GM12872 (cell line): ENCODE data around the gene C10orf120.

Experiments used
- CTCF ChIP-seq: IDR thresholded peaks from 3 replicates; pipeline ENCODE4 v1.5.1; 2011; ENCODE audit warnings: low read depth, mild to moderate bottlenecking, low read length, moderate library complexity; ENCODE audit not compliant: insufficient read depth

C10orf120 gene

GRCh38 chr10:122682522-122682921 is 17.1 kb downstream of the C10orf120 start:
- TF ChIP-seq CTCF = no peak

- TF ChIP-seq CTCF = no peak
Observed at GRCh38 chr10:122678266-122678665, 21.4 kb downstream of the C10orf120 start.

- no peak for TF ChIP-seq CTCF
Observed at GRCh38 chr10:122675278-122675677, 24.4 kb downstream of the C10orf120 start.

DNA sequence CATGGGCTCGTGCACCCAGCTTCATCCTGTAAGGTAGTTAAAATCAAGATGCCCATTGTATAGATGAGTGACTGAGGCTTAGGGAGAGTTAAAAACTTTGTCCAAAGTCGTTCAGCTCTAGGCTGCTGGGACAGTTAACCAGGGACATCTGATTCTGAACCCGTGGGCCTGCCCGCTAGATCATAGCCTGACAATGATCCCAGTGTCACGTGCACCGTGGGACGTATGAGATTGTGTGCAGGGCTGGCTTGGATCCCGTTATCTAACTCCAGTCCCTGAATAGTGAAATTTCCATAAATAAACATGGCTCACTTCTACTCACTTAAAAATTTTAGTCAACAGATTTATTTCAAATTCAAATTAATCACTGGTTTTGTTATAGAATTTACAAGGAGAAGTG is 24.9 kb downstream of the C10orf120 start:
- TF ChIP-seq CTCF = no peak

DNA sequence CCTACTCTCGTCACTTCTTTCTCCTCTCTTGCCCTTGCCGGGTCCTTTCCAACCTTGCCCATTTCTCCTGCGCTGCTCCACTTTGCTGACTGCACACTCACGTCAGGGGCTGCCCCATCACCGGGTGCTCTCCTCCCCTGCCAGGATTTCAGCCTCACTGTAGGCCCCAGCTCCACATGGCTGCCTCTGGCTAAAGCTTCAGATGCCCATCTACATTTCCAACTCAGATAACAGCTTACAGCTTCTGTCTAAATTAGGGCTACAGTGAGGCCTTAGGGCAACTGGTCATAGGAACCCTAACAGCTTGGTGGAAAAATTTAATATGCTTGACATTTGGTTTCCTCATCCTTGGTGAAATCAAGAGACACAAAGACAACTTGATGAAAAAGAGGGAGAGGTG is 25.9 kb downstream of the C10orf120 start:
- no peak for TF ChIP-seq CTCF

- no peak for TF ChIP-seq CTCF
Observed at GRCh38 chr10:122673269-122673668, 26.4 kb downstream of the C10orf120 start.

- no peak for TF ChIP-seq CTCF
Observed at GRCh38 chr10:122672655-122673054, 27.0 kb downstream of the C10orf120 start.

DNA sequence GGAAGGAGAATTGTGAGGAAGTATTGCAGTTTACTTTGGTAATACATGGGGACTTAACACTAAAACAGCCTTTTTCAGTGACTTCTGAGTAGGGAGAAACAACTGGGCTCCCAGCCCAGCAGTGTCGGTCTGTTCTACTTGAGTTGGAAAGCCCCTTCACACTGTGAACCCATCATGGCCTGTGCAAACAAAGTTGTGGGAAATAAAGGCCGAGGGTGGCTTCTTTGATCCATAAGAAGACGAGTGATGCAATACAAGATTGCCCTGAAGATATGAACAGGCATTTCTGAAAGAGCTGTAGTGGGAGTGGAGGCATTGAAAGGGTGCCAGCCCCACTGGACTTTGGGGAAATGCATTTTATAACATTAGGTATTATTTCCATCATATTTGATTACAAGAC is 28.3 kb downstream of the C10orf120 start:
- TF ChIP-seq CTCF = no peak
